ENCODE data around the gene DEAF1. TPM values are rescaled to one million over a fixed set of nuclear protein-coding genes. Genes with fewer than 3 reads are reported as not detected.

Gene DEAF1
- total RNA-seq, 1 experiment from 2014 or later: 33.9 TPM

- peak overlapping the region; percentile 69 for H3K27ac ChIP-seq (ENCODE audit: low read depth, low read length)
- peak overlapping the region; percentile 62 to 68 for H3K4me3 ChIP-seq (replicated peaks in 1 of 2; ENCODE audit: low read depth in 1 of 2, low read length in 2 of 2)
- ATAC-seq (no peak), DNase-seq (ENCODE audit: low read depth, low spot score) (no peak)
- intact Hi-C loops (cut with micrococcal nuclease): no loop called here
- peak overlapping the region; percentile 74 for H3K9ac ChIP-seq (ENCODE audit: low read length)
- TF ChIP-seq POLR2A (IDR thresholded peaks at IDR 0.05; ENCODE audit: borderline replicate concordance, extremely low read depth, insufficient read depth, insufficient read length): no peak
- TF ChIP-seq TCF7L2 (IDR thresholded peaks at IDR 0.05; ENCODE audit: borderline replicate concordance, extremely low read depth, insufficient read depth, insufficient read length): no peak
- no peak; the same call in 1 of the 2 replicates for TF ChIP-seq ZFX (IDR thresholded peaks at IDR 0.05)
- TF ChIP-seq ELF1 (IDR thresholded peaks at IDR 0.05; ENCODE audit: borderline replicate concordance, low read depth): no peak
- no peak for TF ChIP-seq ATF3 (IDR thresholded peaks at IDR 0.05)
- TF ChIP-seq SP1 (IDR thresholded peaks at IDR 0.05; ENCODE audit: low read depth): no peak
- no peak for TF ChIP-seq JUND (IDR thresholded peaks at IDR 0.05)
- TF ChIP-seq YY1 (IDR thresholded peaks at IDR 0.05; ENCODE audit: extremely low read depth, insufficient replicate concordance, low read depth, low read length): no peak
- TF ChIP-seq CEBPB (IDR thresholded peaks at IDR 0.05; ENCODE audit: low read depth): no peak
- no peak for TF ChIP-seq CBX3 (IDR thresholded peaks at IDR 0.05; ENCODE audit: low read depth)
- no peak for TF ChIP-seq ZBTB33 (IDR thresholded peaks at IDR 0.05; ENCODE audit: extremely low read depth, insufficient replicate concordance, low read length)
- TF ChIP-seq SIN3A (IDR thresholded peaks at IDR 0.05; ENCODE audit: low read depth): no peak
- TF ChIP-seq RAD21 (IDR thresholded peaks at IDR 0.05; ENCODE audit: low read depth): no peak
- no peak for TF ChIP-seq MAX (IDR thresholded peaks at IDR 0.05)
- TF ChIP-seq EZH2phosphoT487 (IDR thresholded peaks at IDR 0.05; ENCODE audit: borderline replicate concordance): no peak
- no peak for TF ChIP-seq ZNF274 (IDR thresholded peaks at IDR 0.05; ENCODE audit: low read depth, low read length)
- TF ChIP-seq SRF (IDR thresholded peaks at IDR 0.05; ENCODE audit: low read depth): no peak
- no peak for TF ChIP-seq POLR2AphosphoS5 (IDR thresholded peaks at IDR 0.05; ENCODE audit: low read depth, low read length)
- no peak for TF ChIP-seq REST (IDR thresholded peaks at IDR 0.05; ENCODE audit: low read depth)
- no peak for TF ChIP-seq EZH2 (IDR thresholded peaks at IDR 0.05)
- H3K4me2 ChIP-seq (ENCODE audit: low read length): peak overlapping the region; percentile 95
- H3K27me3 ChIP-seq (ENCODE audit: insufficient read depth, low read length): no peaks in the 10 kb centered on the region
- no peaks in the 10 kb centered on the region for H3K9me3 ChIP-seq (ENCODE audit: control insufficient read depth in 1 of 2, insufficient read depth in 1 of 2, low read depth in 1 of 2, low read length in 2 of 2)
- no peak overlapping the region for H2AFZ ChIP-seq (ENCODE audit: low read depth, low read length, poor library complexity, severe bottlenecking)
- H3K4me1 ChIP-seq (ENCODE audit: control insufficient read depth in 1 of 2, insufficient read depth in 2 of 2, low read length in 2 of 2): peaks cover 8 to 42% of the 10 kb centered on the region in 2 experiments
- peaks cover 13% of the 10 kb centered on the region; the same call in 1 of the 2 replicates for H4K20me1 ChIP-seq (ENCODE audit: insufficient read depth)
- BruUV-seq (replicated peaks): no TSS peak
- POLR2A ChIA-PET: interaction anchor here (1.7 kb wide), 1 partner anchor 39 kb away, joined by 4 read pairs; the partner anchor contains the start of gene PHRF1
- CTCF ChIA-PET: no interaction called here
- no peaks in the 10 kb centered on the region for H3K9me2 ChIP-seq (ENCODE audit: insufficient read depth)
- H3K79me2 ChIP-seq (ENCODE audit: insufficient read depth, low read length): peaks cover 27% of the 10 kb centered on the region; the same call in 1 of the 2 replicates
- RAD21 ChIA-PET (ENCODE audit: low non-redundant PET in 1 of 2, low total read pairs in 2 of 2, uncharacterized antibody in 2 of 2, unreplicated experiment in 2 of 2): no interaction called here
- peaks cover 18 to 26% of the 10 kb centered on the region in 2 experiments; a peak in 3 of 4 replicates for H3K36me3 ChIP-seq (ENCODE audit: control insufficient read depth in 1 of 2, insufficient read depth in 2 of 2, low read length in 2 of 2)
These were observed 80.2 kb downstream of the DEAF1 start for GRCh38 chr11:614623-615503.

All from HCT116 (cell line).